Measurements from ENCODE around the gene PSMC2. TPM values are rescaled to one million over a fixed set of nuclear protein-coding genes. Genes with fewer than 3 reads are reported as not detected.

The PSMC2 gene
- total RNA-seq, 2 donors from 2014 or later = 108 to 109 TPM

- H3K4me3 ChIP-seq (ENCODE audit: low read length) = no peak overlapping the region
Measured at GRCh38 chr7:103336761-103337160, 10.7 kb upstream of the PSMC2 start.

GRCh38 chr7:103338864-103339263 lies 8.6 kb upstream of the PSMC2 start:
- no peak overlapping the region for H3K27ac ChIP-seq (ENCODE audit: low read depth, low read length)
- DNase-seq = no peak
- Mint-ChIP-seq H3K4me3 (no peak overlapping the region), H3K27me3 (ENCODE audit: insufficient read depth) (no peaks in the 10 kb centered on the region), H3K27ac (no peak overlapping the region), H3K36me3 (ENCODE audit: low read depth) (peaks cover 56% of the 10 kb centered on the region), H3K4me1 (no peaks in the 10 kb centered on the region), H3K9me3 (no peaks in the 10 kb centered on the region)
- no peaks in the 10 kb centered on the region for H3K27me3 ChIP-seq (ENCODE audit: control insufficient read depth, insufficient read depth, low read length, poor library complexity, severe bottlenecking)
- no peak for TF ChIP-seq CTCF (conservative IDR thresholded peaks at IDR 0.05)
- peaks cover 73% of the 10 kb centered on the region for H3K36me3 ChIP-seq (ENCODE audit: control insufficient read depth, insufficient read depth, low read length)
- 92% methylated on average over 1 of the region's 2 CpGs; no CpG with 5 or more reads in 1 of the 2 experiments for WGBS, 2 experiments (ENCODE audit: insufficient coverage in 1 of 2, insufficient read length in 1 of 2)
- no peak overlapping the region for H3K9ac ChIP-seq (ENCODE audit: extremely low read depth, low read length, poor library complexity, severe bottlenecking)
- H3K4me3 ChIP-seq (ENCODE audit: low read length) = no peak overlapping the region
- peaks cover 7% of the 10 kb centered on the region for H3K9me3 ChIP-seq (ENCODE audit: control insufficient read depth, low read length)
- H3K4me1 ChIP-seq (ENCODE audit: control insufficient read depth, insufficient read depth, low read length) = no peaks in the 10 kb centered on the region

More at GRCh38 chr7:103336761-103337160, 10.7 kb upstream of the PSMC2 start:
- H3K27me3 Mint-ChIP-seq (ENCODE audit: insufficient read depth) = no peaks in the 10 kb centered on the region
- H3K36me3 Mint-ChIP-seq (ENCODE audit: low read depth) = peaks cover 68% of the 10 kb centered on the region
- DNase-seq = no peak
- 88 to 100% methylated on average over 1 to 2 of the region's 2 CpGs for WGBS, 2 experiments (ENCODE audit: insufficient coverage in 1 of 2, insufficient read length in 1 of 2)
- H3K9me3 Mint-ChIP-seq = no peaks in the 10 kb centered on the region
- no peaks in the 10 kb centered on the region for H3K27me3 ChIP-seq (ENCODE audit: control insufficient read depth, insufficient read depth, low read length, poor library complexity, severe bottlenecking)
- no peak overlapping the region for H3K4me3 Mint-ChIP-seq
- H3K9me3 ChIP-seq (ENCODE audit: control insufficient read depth, low read length) = peaks cover 7% of the 10 kb centered on the region
- no peaks in the 10 kb centered on the region for H3K4me1 ChIP-seq (ENCODE audit: control insufficient read depth, insufficient read depth, low read length)
- peaks cover 86% of the 10 kb centered on the region for H3K36me3 ChIP-seq (ENCODE audit: control insufficient read depth, insufficient read depth, low read length)
- no peak overlapping the region for H3K9ac ChIP-seq (ENCODE audit: extremely low read depth, low read length, poor library complexity, severe bottlenecking)
- no peaks in the 10 kb centered on the region for H3K4me1 Mint-ChIP-seq
- H3K27ac ChIP-seq (ENCODE audit: low read depth, low read length) = no peak overlapping the region
- no peak for TF ChIP-seq CTCF (conservative IDR thresholded peaks at IDR 0.05)
- H3K27ac Mint-ChIP-seq = no peak overlapping the region

GRCh38 chr7:103341466-103341865 lies 6.0 kb upstream of the PSMC2 start:
- H3K9me3 Mint-ChIP-seq = no peaks in the 10 kb centered on the region
- Histone ChIP-seq H3K4me3 (ENCODE audit: low read length) (no peak overlapping the region), H3K27me3 (ENCODE audit: control insufficient read depth, insufficient read depth, low read length, poor library complexity, severe bottlenecking) (no peaks in the 10 kb centered on the region), H3K9me3 (ENCODE audit: control insufficient read depth, low read length) (peaks cover 7% of the 10 kb centered on the region), H3K4me1 (ENCODE audit: control insufficient read depth, insufficient read depth, low read length) (no peaks in the 10 kb centered on the region), H3K36me3 (ENCODE audit: control insufficient read depth, insufficient read depth, low read length) (peaks cover 48% of the 10 kb centered on the region), H3K9ac (ENCODE audit: extremely low read depth, low read length, poor library complexity, severe bottlenecking) (no peak overlapping the region), H3K27ac (ENCODE audit: low read depth, low read length) (no peak overlapping the region)
- H3K4me1 Mint-ChIP-seq = peaks cover 3% of the 10 kb centered on the region
- no peak overlapping the region for H3K27ac Mint-ChIP-seq
- TF ChIP-seq CTCF (conservative IDR thresholded peaks at IDR 0.05) = no peak
- H3K36me3 Mint-ChIP-seq (ENCODE audit: low read depth) = peaks cover 48% of the 10 kb centered on the region
- H3K27me3 Mint-ChIP-seq (ENCODE audit: insufficient read depth) = no peaks in the 10 kb centered on the region
- H3K4me3 Mint-ChIP-seq = no peak overlapping the region
- DNase-seq = no peak
- WGBS, 2 experiments (ENCODE audit: insufficient coverage in 1 of 2, insufficient read length in 1 of 2) = 96 to 100% methylated on average over 2 of the region's 2 CpGs
